SU-DHL-6 (cell line): ENCODE data around the gene R3HDM2.
"Not testable (repeated sequence)": the region's sequence is repeated elsewhere in the genome, so short reads cannot be mapped to it uniquely, and the experiment has no call there.

ENCODE experiments used
- H2AFZ ChIP-seq: fragments of 200-600 bp; sonication (generic); 2 replicates; pipeline ENCODE4 v1.6.1; 2014; ENCODE audit warnings: low read depth, mild to moderate bottlenecking, moderate library complexity, mixed read lengths, antibody characterized with exemption, low read length; ENCODE audit not compliant: severe bottlenecking
- H3F3A ChIP-seq: fragments of 200-600 bp; shearing (Covaris generic); 2 replicates; pipeline ENCODE4 v1.6.0; 2016; ENCODE audit warnings: antibody characterized with exemption, mild to moderate bottlenecking; ENCODE audit not compliant: insufficient read depth
- H3K27ac ChIP-seq: fragments of 200-600 bp; sonication (generic); 2 replicates; pipeline ENCODE4 v1.5.1; 2016; ENCODE audit warnings: low read depth, mild to moderate bottlenecking, low read length, moderate library complexity, mixed read lengths
- H3K27me3 ChIP-seq: fragments of 200-600 bp; sonication (generic), shearing (Covaris generic); 2 replicates; pipeline ENCODE4 v1.6.0; 2014; ENCODE audit warnings: mild to moderate bottlenecking, low read length
- H3K36me3 ChIP-seq: fragments of 200-600 bp; sonication (generic); 2 replicates; pipeline ENCODE4 v1.6.1; 2014; ENCODE audit warnings: mild to moderate bottlenecking, low read length, mixed read lengths
- H3K4me2 ChIP-seq: fragments of 300-600, 200-600 bp; shearing (Covaris generic), sonication (generic); 2 replicates; pipeline ENCODE4 v1.6.0; 2014; ENCODE audit warnings: low read length, low read depth, mild to moderate bottlenecking; ENCODE audit not compliant: poor library complexity, severe bottlenecking
- H3K4me3 ChIP-seq: fragments of 200-600 bp; sonication (generic); 2 replicates; pipeline ENCODE4 v1.5.1; 2014; ENCODE audit warnings: antibody characterized with exemption, low read length, mild to moderate bottlenecking, mixed read lengths; ENCODE audit not compliant: insufficient read depth, poor library complexity, severe bottlenecking
- H3K79me2 ChIP-seq: fragments of 200-600 bp; sonication (generic); 2 replicates; pipeline ENCODE4 v1.6.1; 2014; ENCODE audit warnings: mild to moderate bottlenecking, low read length, moderate library complexity; ENCODE audit not compliant: insufficient read depth
- H3K9ac ChIP-seq: fragments of 200-600 bp; sonication (generic); 2 replicates; pipeline ENCODE4 v1.7.0; 2014; ENCODE audit warnings: mild to moderate bottlenecking, low read length
- H3K9me2 ChIP-seq: fragments of 200-600 bp; sonication (generic); replicated peaks from 2 replicates; pipeline ENCODE4 v1.6.1; 2014; ENCODE audit warnings: low read length; ENCODE audit not compliant: insufficient read depth
- H3K9me3 ChIP-seq: fragments of 200-600 bp; sonication (generic); 2 replicates; pipeline ENCODE4 v1.6.1; 2014; ENCODE audit warnings: low read length, mixed read lengths; ENCODE audit not compliant: insufficient read depth
- H4K20me1 ChIP-seq: fragments of 200-600 bp; sonication (generic); 2 replicates; pipeline ENCODE4 v1.6.1; 2014; ENCODE audit warnings: low read depth, mild to moderate bottlenecking, antibody characterized with exemption, low read length, moderate library complexity, mixed read lengths
- CTCF ChIP-seq: fragments of 200-600 bp; sonication (generic); IDR thresholded peaks from one replicate; pipeline ENCODE4 v1.5.1; 2017; ENCODE audit warnings: antibody characterized with exemption, mild to moderate bottlenecking, low read length, moderate library complexity; ENCODE audit not compliant: insufficient read depth, poor library complexity, severe bottlenecking
- EZH2phosphoT487 ChIP-seq: fragments of 200-600 bp; sonication (generic), shearing (Covaris generic); conservative IDR thresholded peaks from 2 replicates; pipeline ENCODE4 v1.6.1; 2018; ENCODE audit warnings: mild to moderate bottlenecking, antibody characterized with exemption, low read length, moderate library complexity, mixed read lengths

Gene R3HDM2

GRCh38 chr12:57415088-57415487 lies 15.8 kb downstream of the R3HDM2 start:
- Histone ChIP-seq H3K36me3 (peaks cover 3% of the 10 kb centered on the region; the same call in 1 of the 2 replicates), H3K9me3 (no peaks in the 10 kb centered on the region), H3K79me2 (peaks cover 73% of the 10 kb centered on the region), H3K27me3 (no peaks in the 10 kb centered on the region), H3K9ac (no peak overlapping the region), H3F3A (peaks cover 5% of the 10 kb centered on the region), H2AFZ (no peak overlapping the region), H3K9me2 (no peaks in the 10 kb centered on the region), H4K20me1 (no peaks in the 10 kb centered on the region), H3K4me2 (no peak overlapping the region), H3K27ac (no peak overlapping the region), H3K4me3 (no peak overlapping the region)
- TF ChIP-seq CTCF: no peak
- no peak for TF ChIP-seq EZH2phosphoT487

GRCh38 chr12:57414160-57414559 lies 16.7 kb downstream of the R3HDM2 start:
- H3K79me2 ChIP-seq: peaks cover 69% of the 10 kb centered on the region
- not testable (repeated sequence) for H3K27me3 ChIP-seq, H4K20me1 ChIP-seq

GRCh38 chr12:57410534-57410933 lies 20.3 kb downstream of the R3HDM2 start:
- no peak overlapping the region for H2AFZ ChIP-seq
- H3F3A ChIP-seq: peaks cover 4% of the 10 kb centered on the region; the same call in 1 of the 2 replicates
- H3K27me3 ChIP-seq: no peaks in the 10 kb centered on the region
- no peak overlapping the region for H3K4me3 ChIP-seq
- H3K9ac ChIP-seq: no peak overlapping the region
- H3K27ac ChIP-seq: no peak overlapping the region
- H3K79me2 ChIP-seq: peaks cover 69% of the 10 kb centered on the region
- no peak overlapping the region for H3K4me2 ChIP-seq
- no peaks in the 10 kb centered on the region for H3K9me3 ChIP-seq
- H3K9me2 ChIP-seq: no peaks in the 10 kb centered on the region
- no peaks in the 10 kb centered on the region for H4K20me1 ChIP-seq
- peaks cover 7% of the 10 kb centered on the region; the same call in 1 of the 2 replicates for H3K36me3 ChIP-seq
- no peak for TF ChIP-seq CTCF
- no peak for TF ChIP-seq EZH2phosphoT487

More at GRCh38 chr12:57414160-57414559, 16.7 kb downstream of the R3HDM2 start:
- not testable (repeated sequence) for H3K4me3 ChIP-seq, H3K4me2 ChIP-seq, H3K9me2 ChIP-seq, H3F3A ChIP-seq, H3K9ac ChIP-seq, H3K9me3 ChIP-seq, H3K27ac ChIP-seq, H2AFZ ChIP-seq, H3K36me3 ChIP-seq

- no peaks in the 10 kb centered on the region for H3K27me3 ChIP-seq
- H2AFZ ChIP-seq: no peak overlapping the region
- no peak overlapping the region for H3K4me3 ChIP-seq
- no peak for TF ChIP-seq EZH2phosphoT487
- no peak for TF ChIP-seq CTCF
- peaks cover 39% of the 10 kb centered on the region for H3K79me2 ChIP-seq
- H3K27ac ChIP-seq: no peak overlapping the region
- H3F3A ChIP-seq: peaks cover 3% of the 10 kb centered on the region; the same call in 1 of the 2 replicates
- H3K36me3 ChIP-seq: peaks cover 4% of the 10 kb centered on the region; the same call in 1 of the 2 replicates
- no peak overlapping the region for H3K9ac ChIP-seq
- no peak overlapping the region for H3K4me2 ChIP-seq
- H3K9me3 ChIP-seq: no peaks in the 10 kb centered on the region
- no peaks in the 10 kb centered on the region for H3K9me2 ChIP-seq
- no peaks in the 10 kb centered on the region for H4K20me1 ChIP-seq
Measured at GRCh38 chr12:57404966-57405640, 25.7 kb downstream of the R3HDM2 start.

- not testable (repeated sequence) for H3K9ac ChIP-seq, H3K9me3 ChIP-seq, H3K4me3 ChIP-seq, H3F3A ChIP-seq, H3K4me2 ChIP-seq, H2AFZ ChIP-seq, H4K20me1 ChIP-seq, H3K9me2 ChIP-seq, H3K27ac ChIP-seq, H3K36me3 ChIP-seq, H3K27me3 ChIP-seq
- peaks cover 26% of the 10 kb centered on the region for H3K79me2 ChIP-seq
Measured at GRCh38 chr12:57402156-57402555, 28.7 kb downstream of the R3HDM2 start.
